ENCODE measurements around the gene KRT86.

Gene KRT86

GRCh38 chr12:52356031-52356761 lies 81.8 kb downstream of the KRT86 start:
- peaks cover 11% of the 10 kb centered on the region for H3K27me3 ChIP-seq (replicated peaks)
- no peak for TF ChIP-seq CTCF (IDR thresholded peaks at IDR 0.05; ENCODE audit: low read depth, low read length, missing control alignments)
- H3K4me3 ChIP-seq (ENCODE audit: low read depth, low read length): no peak overlapping the region
- no peak overlapping the region for H3K27ac ChIP-seq
- no peaks in the 10 kb centered on the region for H3K36me3 ChIP-seq (replicated peaks)
- no peak for DNase-seq
- in situ Hi-C loops (cut with HindIII; ENCODE audit: low pct_ligation_motif_present, low sequenced_read_pairs): no loop called here

DNA sequence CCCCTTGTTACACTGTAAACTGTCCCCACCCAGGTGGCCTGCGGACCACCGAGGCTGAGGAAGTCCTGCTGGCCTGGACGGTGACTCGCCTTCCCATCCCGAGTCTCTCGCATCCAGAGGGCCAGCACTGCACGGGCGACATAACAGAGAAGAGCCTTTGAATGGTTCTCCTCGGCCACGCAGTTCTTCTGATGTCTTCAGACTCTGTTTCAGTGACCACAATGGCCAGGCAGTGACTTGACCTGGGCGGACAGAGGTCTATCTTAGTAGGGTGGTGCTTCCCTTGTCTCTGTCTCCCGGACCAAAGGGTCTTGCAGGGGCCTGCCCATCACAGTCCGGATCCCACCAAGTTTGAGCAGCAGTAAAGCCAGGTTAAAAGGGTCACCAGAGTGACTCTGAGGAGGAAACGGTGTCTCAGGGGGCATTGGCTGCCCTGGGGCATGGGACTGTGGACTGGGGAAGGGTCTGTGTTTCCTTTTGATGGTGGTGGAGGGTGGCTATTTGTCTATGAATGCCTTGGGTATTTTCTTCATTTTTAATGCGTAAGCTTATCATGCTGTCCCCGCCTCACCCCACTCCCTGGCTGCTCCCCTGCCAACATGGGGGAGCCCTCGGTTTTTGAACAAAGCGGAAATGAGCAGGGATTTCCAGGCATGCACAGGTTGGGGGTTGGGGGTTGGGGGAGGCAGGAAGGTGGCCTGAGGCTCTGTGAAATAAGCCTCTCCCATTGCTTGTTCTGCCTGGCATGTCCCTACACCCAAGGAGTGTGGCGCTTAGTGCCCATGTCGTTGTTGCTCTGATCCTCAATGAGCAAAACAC lies 82.5 kb downstream of the KRT86 start:
- DNase-seq: no peak
- no peak overlapping the region for H3K4me3 ChIP-seq (ENCODE audit: low read depth, low read length)
- H3K27me3 ChIP-seq (replicated peaks): peaks cover 11% of the 10 kb centered on the region
- no peaks in the 10 kb centered on the region for H3K36me3 ChIP-seq (replicated peaks)
- H3K27ac ChIP-seq: no peak overlapping the region
- in situ Hi-C loops (cut with HindIII; ENCODE audit: low pct_ligation_motif_present, low sequenced_read_pairs): no loop called here
- no peak for TF ChIP-seq CTCF (IDR thresholded peaks at IDR 0.05; ENCODE audit: low read depth, low read length, missing control alignments)
